Measurements from ENCODE around the gene RAD23B. TPM values are rescaled to one million over a fixed set of nuclear protein-coding genes. Genes with fewer than 3 reads are reported as not detected.

RAD23B gene
- total RNA-seq, 1 donor = 171 TPM

DNA sequence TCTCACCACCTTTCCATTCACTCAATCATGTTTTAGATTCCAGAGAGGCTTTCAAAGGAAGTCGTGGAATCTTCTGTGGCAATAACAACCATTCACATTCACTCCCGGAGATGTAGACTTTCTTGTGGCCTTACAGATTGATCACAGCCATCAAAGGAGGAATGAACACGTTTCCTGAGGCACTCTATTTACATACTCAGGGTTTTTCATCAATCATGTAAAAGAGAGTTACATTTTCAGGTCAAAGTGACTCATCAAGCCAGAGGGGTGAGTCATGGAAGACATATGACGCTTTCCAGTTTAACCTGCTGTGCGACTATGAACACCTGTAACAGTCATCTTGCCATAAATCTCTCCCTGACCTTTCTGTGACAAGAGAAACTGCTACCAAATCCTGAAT lies 39.3 kb upstream of the RAD23B start:
- no peak overlapping the region for H3K4me3 ChIP-seq (ENCODE audit: low read depth, low read length)
- TF ChIP-seq, protein P1, sequence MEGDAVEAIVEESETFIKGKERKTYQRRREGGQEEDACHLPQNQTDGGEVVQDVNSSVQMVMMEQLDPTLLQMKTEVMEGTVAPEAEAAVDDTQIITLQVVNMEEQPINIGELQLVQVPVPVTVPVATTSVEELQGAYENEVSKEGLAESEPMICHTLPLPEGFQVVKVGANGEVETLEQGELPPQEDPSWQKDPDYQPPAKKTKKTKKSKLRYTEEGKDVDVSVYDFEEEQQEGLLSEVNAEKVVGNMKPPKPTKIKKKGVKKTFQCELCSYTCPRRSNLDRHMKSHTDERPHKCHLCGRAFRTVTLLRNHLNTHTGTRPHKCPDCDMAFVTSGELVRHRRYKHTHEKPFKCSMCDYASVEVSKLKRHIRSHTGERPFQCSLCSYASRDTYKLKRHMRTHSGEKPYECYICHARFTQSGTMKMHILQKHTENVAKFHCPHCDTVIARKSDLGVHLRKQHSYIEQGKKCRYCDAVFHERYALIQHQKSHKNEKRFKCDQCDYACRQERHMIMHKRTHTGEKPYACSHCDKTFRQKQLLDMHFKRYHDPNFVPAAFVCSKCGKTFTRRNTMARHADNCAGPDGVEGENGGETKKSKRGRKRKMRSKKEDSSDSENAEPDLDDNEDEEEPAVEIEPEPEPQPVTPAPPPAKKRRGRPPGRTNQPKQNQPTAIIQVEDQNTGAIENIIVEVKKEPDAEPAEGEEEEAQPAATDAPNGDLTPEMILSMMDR (IDR thresholded peaks at IDR 0.05; ENCODE audit: insufficient read depth, low read length) = no peak
- DNase-seq (ENCODE audit: low read depth) = peak; percentile 23

DNA sequence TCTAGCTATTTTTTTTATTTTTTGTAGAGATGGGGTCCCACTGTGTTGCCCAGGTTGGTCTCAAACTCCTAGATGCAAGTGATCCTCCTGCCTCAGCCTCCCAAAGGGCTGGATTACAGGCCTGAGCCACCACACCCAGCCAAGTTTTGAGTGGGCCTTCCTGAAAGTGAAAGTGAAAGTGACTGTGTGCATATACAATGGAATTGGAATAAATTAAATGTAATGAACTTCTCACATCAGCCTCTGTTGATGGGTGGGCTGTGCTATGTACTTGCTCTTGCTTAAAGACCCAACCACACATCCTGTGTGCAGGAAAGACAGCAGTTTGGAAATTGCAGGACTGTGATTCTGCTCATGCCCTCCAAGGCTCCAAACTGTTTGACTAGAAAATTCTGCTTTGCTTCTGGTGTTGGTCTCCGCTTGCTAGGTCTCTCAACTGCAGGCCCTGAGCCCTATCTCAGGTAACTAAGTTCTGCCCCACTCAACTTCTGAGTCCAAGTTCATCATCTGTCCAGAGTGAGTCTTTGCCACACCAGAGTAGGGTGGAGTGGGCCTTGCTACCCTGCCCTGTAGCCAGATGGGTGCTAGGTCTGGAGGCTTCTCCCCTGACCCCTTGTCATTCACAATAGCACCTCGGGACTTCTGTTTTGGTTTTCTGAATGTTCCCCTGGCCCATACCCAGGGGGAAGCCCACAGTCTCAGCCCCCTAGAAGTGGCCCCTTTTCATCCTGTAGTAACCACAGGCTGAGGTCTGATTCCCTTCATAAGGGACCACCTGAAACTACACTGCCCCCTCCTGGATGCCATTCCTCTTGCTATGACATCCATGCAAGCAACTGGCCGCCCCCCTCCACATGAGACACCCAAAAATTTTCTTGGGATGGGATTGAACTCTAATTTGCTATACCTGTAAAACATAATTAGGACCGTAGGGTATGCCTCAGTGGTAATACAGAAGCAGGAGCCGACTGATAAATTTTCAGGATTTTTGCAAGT lies 36.5 kb upstream of the RAD23B start:
- H3K4me3 ChIP-seq (ENCODE audit: low read depth, low read length) = no peak overlapping the region
- TF ChIP-seq, protein P1 (IDR thresholded peaks at IDR 0.05; ENCODE audit: insufficient read depth, low read length) = no peak
- DNase-seq (ENCODE audit: low read depth) = no peak

DNA sequence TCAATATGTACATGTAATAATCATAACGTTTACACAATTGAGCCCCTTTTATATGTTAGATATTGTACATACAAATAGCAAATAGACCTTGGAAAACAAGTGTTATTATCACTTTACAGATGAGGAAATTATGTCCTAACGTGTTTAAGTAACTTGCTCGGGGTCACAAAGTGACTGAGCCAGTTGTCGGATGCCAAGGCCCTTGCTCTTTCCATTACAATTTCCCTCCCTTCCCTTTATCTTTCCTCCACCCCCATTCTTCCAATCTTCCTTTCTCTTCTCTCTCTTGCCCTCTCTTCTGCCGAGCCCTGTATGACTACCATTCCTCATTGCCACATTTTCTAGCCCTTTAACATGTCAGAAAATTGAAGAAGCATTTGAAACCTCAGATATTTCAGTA lies 34.4 kb upstream of the RAD23B start:
- TF ChIP-seq, protein P1 (IDR thresholded peaks at IDR 0.05; ENCODE audit: insufficient read depth, low read length) = no peak
- H3K4me3 ChIP-seq (ENCODE audit: low read depth, low read length) = no peak overlapping the region
- DNase-seq (ENCODE audit: low read depth) = no peak

DNA sequence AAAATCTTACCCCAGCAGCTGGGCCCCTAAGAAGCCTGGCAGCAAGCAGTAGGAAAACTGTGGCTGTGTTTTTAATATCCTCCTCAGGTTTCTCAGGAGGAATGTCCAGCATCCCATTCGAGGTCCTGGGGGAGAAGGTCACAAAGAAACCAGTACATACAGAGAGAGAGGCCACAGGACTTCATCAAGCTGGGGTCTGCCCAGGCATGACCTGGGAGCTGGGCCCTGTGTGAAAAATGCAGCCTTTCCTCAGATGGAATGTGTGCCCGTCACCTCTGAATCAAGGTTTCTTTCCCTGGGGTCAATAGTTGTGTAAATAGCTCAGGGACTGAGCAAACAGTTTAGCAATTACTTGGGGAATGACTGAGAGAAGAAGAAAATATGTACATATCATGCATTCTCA lies 33.9 kb upstream of the RAD23B start:
- TF ChIP-seq, protein P1 (IDR thresholded peaks at IDR 0.05; ENCODE audit: insufficient read depth, low read length) = no peak
- no peak overlapping the region for H3K4me3 ChIP-seq (ENCODE audit: low read depth, low read length)
- no peak for DNase-seq (ENCODE audit: low read depth)

DNA sequence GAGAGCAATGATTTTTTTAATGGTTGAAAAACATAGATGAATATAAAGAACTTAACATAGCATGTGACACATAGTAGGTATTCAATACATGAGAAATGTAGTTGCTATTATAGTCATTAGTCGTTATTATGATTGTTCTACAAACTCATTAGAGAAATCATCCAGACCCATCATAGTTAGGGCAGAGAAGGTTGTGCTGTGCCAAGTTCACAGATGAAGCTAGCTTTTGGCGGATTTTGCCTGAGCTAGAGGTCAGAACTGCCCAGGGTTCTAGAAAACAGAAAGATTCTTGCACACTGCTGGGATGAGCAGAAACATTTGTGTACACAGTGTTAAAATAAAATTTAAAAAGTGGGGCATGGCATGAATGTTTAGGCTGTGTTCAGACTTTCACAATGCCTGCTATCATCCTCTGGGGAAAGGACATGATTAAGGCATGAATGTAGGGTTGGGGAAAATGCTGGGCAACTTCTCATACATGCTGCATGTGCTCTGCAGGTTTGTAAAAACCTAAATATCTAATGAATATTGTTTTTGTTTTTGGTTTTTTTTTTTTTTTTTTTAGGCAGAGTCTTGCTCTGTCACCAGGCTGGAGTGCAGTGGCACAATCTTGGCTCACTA lies 33.3 kb upstream of the RAD23B start:
- no peak overlapping the region for H3K4me3 ChIP-seq (ENCODE audit: low read depth, low read length)
- peak; percentile 39 for DNase-seq (ENCODE audit: low read depth)
- TF ChIP-seq, protein P1 (IDR thresholded peaks at IDR 0.05; ENCODE audit: insufficient read depth, low read length) = no peak

DNA sequence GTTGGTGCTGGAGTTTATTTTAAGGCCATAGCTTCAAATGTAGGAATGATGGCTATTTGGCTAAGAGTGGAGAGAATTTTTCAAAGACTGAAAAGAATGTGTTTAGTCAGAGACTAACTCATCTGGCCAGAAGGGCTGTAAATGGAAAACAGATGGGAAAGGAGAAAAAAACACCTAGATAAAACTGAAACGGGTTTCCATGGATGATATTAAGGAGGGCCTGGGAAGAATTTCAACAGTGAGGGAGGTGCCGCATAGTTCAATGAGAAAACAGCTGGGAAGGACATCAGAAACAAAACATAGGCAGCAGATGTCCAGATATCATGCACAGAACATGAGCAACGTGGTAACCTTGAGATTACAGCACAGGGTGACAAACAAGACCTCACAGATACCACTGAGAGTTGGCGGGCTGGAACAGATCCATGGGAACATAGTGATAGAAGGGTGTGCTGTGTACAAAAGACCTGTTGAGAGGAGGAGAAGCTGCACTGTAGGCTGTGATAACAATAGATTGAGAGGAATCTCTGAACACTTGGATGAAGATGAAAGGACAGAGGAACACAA lies 31.2 kb upstream of the RAD23B start:
- peak; percentile 98 for DNase-seq (ENCODE audit: low read depth)
- TF ChIP-seq, protein P1 (IDR thresholded peaks at IDR 0.05; ENCODE audit: insufficient read depth, low read length) = no peak
- H3K4me3 ChIP-seq (ENCODE audit: low read depth, low read length) = no peak overlapping the region
